ENCODE measurements around the gene MAD1L1. TPM values are rescaled to one million over a fixed set of nuclear protein-coding genes. Genes with fewer than 3 reads are reported as not detected.

Gene MAD1L1
- total RNA-seq, 1 donor from 2014 or later = 57.6 TPM

- no peak for DNase-seq
- H3K4me3 Mint-ChIP-seq (ENCODE audit: unreplicated experiment) = no peak overlapping the region
- H3K27me3 Mint-ChIP-seq (ENCODE audit: unreplicated experiment) = peaks cover 2% of the 10 kb centered on the region
- TF ChIP-seq CTCF (IDR thresholded peaks at IDR 0.05; ENCODE audit: partially characterized antibody, unreplicated experiment) = no peak
- H3K36me3 Mint-ChIP-seq (ENCODE audit: unreplicated experiment) = peaks cover 4% of the 10 kb centered on the region
- peaks cover 4% of the 10 kb centered on the region for H3K9me3 Mint-ChIP-seq (ENCODE audit: unreplicated experiment)
- H3K4me1 Mint-ChIP-seq (ENCODE audit: low read depth, unreplicated experiment) = peaks cover 9% of the 10 kb centered on the region
- H3K27ac Mint-ChIP-seq (ENCODE audit: unreplicated experiment) = peak overlapping the region; percentile 33
Measured at GRCh38 chr7:2266911-2267310, 34.2 kb upstream of the MAD1L1 start.

GRCh38 chr7:2264158-2264557, 31.4 kb upstream of the MAD1L1 start:
- no peak overlapping the region for H3K27ac Mint-ChIP-seq (ENCODE audit: unreplicated experiment)
- H3K9me3 Mint-ChIP-seq (ENCODE audit: unreplicated experiment) = peaks cover 4% of the 10 kb centered on the region
- peaks cover 4% of the 10 kb centered on the region for H3K36me3 Mint-ChIP-seq (ENCODE audit: unreplicated experiment)
- peaks cover 5% of the 10 kb centered on the region for H3K4me1 Mint-ChIP-seq (ENCODE audit: low read depth, unreplicated experiment)
- TF ChIP-seq CTCF (IDR thresholded peaks at IDR 0.05; ENCODE audit: partially characterized antibody, unreplicated experiment) = no peak
- DNase-seq = no peak
- no peak overlapping the region for H3K4me3 Mint-ChIP-seq (ENCODE audit: unreplicated experiment)
- H3K27me3 Mint-ChIP-seq (ENCODE audit: unreplicated experiment) = peaks cover 4% of the 10 kb centered on the region

- no peak overlapping the region for H3K4me3 Mint-ChIP-seq (ENCODE audit: unreplicated experiment)
- no peak overlapping the region for H3K27ac Mint-ChIP-seq (ENCODE audit: unreplicated experiment)
- peaks cover 4% of the 10 kb centered on the region for H3K27me3 Mint-ChIP-seq (ENCODE audit: unreplicated experiment)
- H3K9me3 Mint-ChIP-seq (ENCODE audit: unreplicated experiment) = peaks cover 4% of the 10 kb centered on the region
- peaks cover 4% of the 10 kb centered on the region for H3K36me3 Mint-ChIP-seq (ENCODE audit: unreplicated experiment)
- DNase-seq = no peak
- H3K4me1 Mint-ChIP-seq (ENCODE audit: low read depth, unreplicated experiment) = peaks cover 8% of the 10 kb centered on the region
- TF ChIP-seq CTCF (IDR thresholded peaks at IDR 0.05; ENCODE audit: partially characterized antibody, unreplicated experiment) = no peak
Measured at GRCh38 chr7:2263176-2263575, 30.4 kb upstream of the MAD1L1 start.

GRCh38 chr7:2261611-2262010, 28.9 kb upstream of the MAD1L1 start:
- no peak overlapping the region for H3K27ac Mint-ChIP-seq (ENCODE audit: unreplicated experiment)
- peaks cover 4% of the 10 kb centered on the region for H3K9me3 Mint-ChIP-seq (ENCODE audit: unreplicated experiment)
- peaks cover 4% of the 10 kb centered on the region for H3K27me3 Mint-ChIP-seq (ENCODE audit: unreplicated experiment)
- no peak for TF ChIP-seq CTCF (IDR thresholded peaks at IDR 0.05; ENCODE audit: partially characterized antibody, unreplicated experiment)
- peaks cover 4% of the 10 kb centered on the region for H3K36me3 Mint-ChIP-seq (ENCODE audit: unreplicated experiment)
- DNase-seq = no peak
- H3K4me1 Mint-ChIP-seq (ENCODE audit: low read depth, unreplicated experiment) = peaks cover 8% of the 10 kb centered on the region
- H3K4me3 Mint-ChIP-seq (ENCODE audit: unreplicated experiment) = no peak overlapping the region

GRCh38 chr7:2260820-2261219, 28.1 kb upstream of the MAD1L1 start:
- Mint-ChIP-seq H3K27ac (ENCODE audit: unreplicated experiment) (no peak overlapping the region), H3K9me3 (ENCODE audit: unreplicated experiment) (peaks cover 4% of the 10 kb centered on the region), H3K27me3 (ENCODE audit: unreplicated experiment) (peaks cover 4% of the 10 kb centered on the region), H3K4me3 (ENCODE audit: unreplicated experiment) (no peak overlapping the region), H3K4me1 (ENCODE audit: low read depth, unreplicated experiment) (peaks cover 8% of the 10 kb centered on the region), H3K36me3 (ENCODE audit: unreplicated experiment) (peaks cover 4% of the 10 kb centered on the region)
- no peak for DNase-seq
- TF ChIP-seq CTCF (IDR thresholded peaks at IDR 0.05; ENCODE audit: partially characterized antibody, unreplicated experiment) = no peak
